ENCODE data around the gene TOB1.

GRCh38 chr17:50863931-50864330 lies 2.2 kb downstream of the TOB1 start:
- TF ChIP-seq, protein P1, sequence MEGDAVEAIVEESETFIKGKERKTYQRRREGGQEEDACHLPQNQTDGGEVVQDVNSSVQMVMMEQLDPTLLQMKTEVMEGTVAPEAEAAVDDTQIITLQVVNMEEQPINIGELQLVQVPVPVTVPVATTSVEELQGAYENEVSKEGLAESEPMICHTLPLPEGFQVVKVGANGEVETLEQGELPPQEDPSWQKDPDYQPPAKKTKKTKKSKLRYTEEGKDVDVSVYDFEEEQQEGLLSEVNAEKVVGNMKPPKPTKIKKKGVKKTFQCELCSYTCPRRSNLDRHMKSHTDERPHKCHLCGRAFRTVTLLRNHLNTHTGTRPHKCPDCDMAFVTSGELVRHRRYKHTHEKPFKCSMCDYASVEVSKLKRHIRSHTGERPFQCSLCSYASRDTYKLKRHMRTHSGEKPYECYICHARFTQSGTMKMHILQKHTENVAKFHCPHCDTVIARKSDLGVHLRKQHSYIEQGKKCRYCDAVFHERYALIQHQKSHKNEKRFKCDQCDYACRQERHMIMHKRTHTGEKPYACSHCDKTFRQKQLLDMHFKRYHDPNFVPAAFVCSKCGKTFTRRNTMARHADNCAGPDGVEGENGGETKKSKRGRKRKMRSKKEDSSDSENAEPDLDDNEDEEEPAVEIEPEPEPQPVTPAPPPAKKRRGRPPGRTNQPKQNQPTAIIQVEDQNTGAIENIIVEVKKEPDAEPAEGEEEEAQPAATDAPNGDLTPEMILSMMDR (IDR thresholded peaks at IDR 0.05) = no peak
- TF ChIP-seq EZH2 (IDR thresholded peaks at IDR 0.05; ENCODE audit: borderline replicate concordance, insufficient read depth, low read depth, low read length, poor library complexity, severe bottlenecking) = no peak
